Keratinocyte (primary cell): ENCODE measurements around the gene IWS1. TPM values are rescaled to one million over a fixed set of nuclear protein-coding genes. Genes with fewer than 3 reads are reported as not detected.

Experiments
- DNase-seq: peaks from one replicate; pipeline ENCODE4 v3.0.0-alpha.2; 2011; ENCODE audit warnings: low read depth, missing footprints, low spot score
- FAIRE-seq: peaks from 2 replicates; lab custom pipeline; 2011; peaks lifted over from hg19 to GRCh38; lab: Jason Lieb, UNC
- H2AFZ ChIP-seq: 2 replicates; pipeline ENCODE4 v1.6.0; 2012; ENCODE audit warnings: low read length, control low read depth, inconsistent platforms; ENCODE audit not compliant: control insufficient read depth
- H3K27ac ChIP-seq: 2 replicates; pipeline ENCODE4 v1.5.1; 2011; ENCODE audit warnings: low read length; ENCODE audit not compliant: control insufficient read depth, insufficient read depth
- H3K27me3 ChIP-seq: 3 replicates; pipeline ENCODE4 v1.6.0; 2011; ENCODE audit warnings: low read length; ENCODE audit not compliant: control insufficient read depth, insufficient read depth; ENCODE audit errors: extremely low read depth
- H3K36me3 ChIP-seq, 2 experiments: 2 replicates in 1 of 2; 3 replicates in 1 of 2; pipeline ENCODE4 v1.5.1; 2011; ENCODE audit warnings: low read length in 2 of 2, mild to moderate bottlenecking in 1 of 2; ENCODE audit not compliant: control insufficient read depth in 2 of 2, insufficient read depth in 2 of 2; ENCODE audit errors: extremely low read depth in 1 of 2
- H3K4me1 ChIP-seq: 3 replicates; pipeline ENCODE4 v1.5.1; 2011; ENCODE audit warnings: low read length; ENCODE audit not compliant: control insufficient read depth, insufficient read depth; ENCODE audit errors: extremely low read depth
- H3K4me2 ChIP-seq: 3 replicates; pipeline ENCODE4 v1.6.0; 2011; ENCODE audit warnings: low read depth, low read length; ENCODE audit not compliant: control insufficient read depth, insufficient read depth; ENCODE audit errors: extremely low read depth
- H3K4me3 ChIP-seq, 3 experiments: fragments of 200-600 bp in 1 of 3; sonication (generic) in 1 of 3; 2 replicates in 2 of 3; 3 replicates in 1 of 3; pipeline ENCODE4 v1.5.1; 2011 to 2016; ENCODE audit warnings: low read length in 3 of 3, mild to moderate bottlenecking in 3 of 3, control low read depth in 2 of 3, inconsistent platforms in 1 of 3, low read depth in 1 of 3, mixed read lengths in 1 of 3, mixed run types in 1 of 3, moderate library complexity in 1 of 3; ENCODE audit not compliant: control insufficient read depth in 2 of 3, insufficient read depth in 2 of 3; ENCODE audit errors: extremely low read depth in 1 of 3
- H3K79me2 ChIP-seq: 2 replicates; pipeline ENCODE4 v1.6.0; 2012; ENCODE audit warnings: low read length; ENCODE audit not compliant: control insufficient read depth, insufficient read depth
- H3K9ac ChIP-seq: 3 replicates; pipeline ENCODE4 v1.6.0; 2011; ENCODE audit warnings: low read length; ENCODE audit not compliant: control insufficient read depth, insufficient read depth; ENCODE audit errors: extremely low read depth
- H3K9me1 ChIP-seq: 3 replicates; pipeline ENCODE4 v1.6.0; 2011; ENCODE audit warnings: low read length; ENCODE audit not compliant: control insufficient read depth, insufficient read depth; ENCODE audit errors: extremely low read depth
- H3K9me3 ChIP-seq: 2 replicates; pipeline ENCODE4 v1.5.1; 2012; ENCODE audit warnings: low read depth, low read length; ENCODE audit not compliant: control insufficient read depth
- H4K20me1 ChIP-seq: 3 replicates; pipeline ENCODE4 v1.6.0; 2011; ENCODE audit warnings: low read length; ENCODE audit not compliant: control insufficient read depth, insufficient read depth; ENCODE audit errors: extremely low read depth
- EZH2 ChIP-seq: IDR thresholded peaks from one replicate; pipeline ENCODE4 v1.6.1; 2012; ENCODE audit warnings: inconsistent platforms, mild to moderate bottlenecking, low read length, moderate library complexity
- dilution Hi-C: fragments of 300-500 bp; cut with MboI; formaldehyde crosslinking; loops from one replicate; pipeline ENCODE4 v1.7.0; 2020; ENCODE audit warnings: low sequenced_read_pairs; ENCODE audit not compliant: extremely low pct_ligation_motif_present
- polyA plus RNA-seq, 5 experiments: library from polyadenylated mRNA; depleted of rRNA in 3 of 5; stranded (reverse) in 3 of 5; stranded (forward) in 1 of 5; unstranded in 1 of 5; fragments of >200 nt; gene quantifications; 1 replicate in 1 of 5; 2 replicates in 3 of 5; 3 replicates in 1 of 5; pipeline versions ENCODE4 v1.2.1 to v1.2.3, GENCODE V29; 2011 to 2012; ENCODE audit warnings: missing spikeins in 2 of 5, low read depth in 1 of 5, low replicate concordance in 1 of 5
- TF ChIP-seq, protein P1 (sequence below), 3 experiments: IDR thresholded peaks in 1 of 3; conservative IDR thresholded peaks in 1 of 3; optimal IDR thresholded peaks in 1 of 3; 2 replicates in 2 of 3; 3 replicates in 1 of 3; pipeline versions ENCODE3 to v1.5.1; 2011; ENCODE audit warnings: low read length in 3 of 3, mild to moderate bottlenecking in 3 of 3, moderate library complexity in 2 of 3, control low read depth in 1 of 3, inconsistent platforms in 1 of 3; ENCODE audit not compliant: insufficient read depth in 2 of 3; ENCODE audit errors: extremely low read depth in 1 of 3

Gene IWS1
- polyA plus RNA-seq, 1 donor (not counting 4 experiments of a cell fraction or from before 2014, with no cell fraction given): 52.0 TPM

DNA sequence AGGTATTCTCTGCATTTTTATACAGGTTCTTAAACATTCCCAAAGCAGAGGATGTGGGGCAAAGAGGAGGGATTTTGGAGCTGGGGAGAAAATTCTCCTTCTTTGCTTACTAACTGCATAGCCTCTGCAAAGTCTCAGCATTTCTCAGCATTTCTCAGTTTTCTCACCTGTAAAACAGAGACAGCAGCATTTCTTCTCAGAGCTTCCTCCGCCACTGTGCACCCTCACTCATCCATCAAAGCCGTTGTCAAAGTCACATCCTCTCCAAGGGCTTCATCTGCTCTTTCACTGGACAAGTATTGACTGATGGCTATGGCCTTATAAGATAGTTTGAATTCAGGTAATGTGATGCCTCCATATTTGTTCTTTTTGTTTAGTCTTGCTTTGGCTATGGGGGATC lies 26.6 kb upstream of the IWS1 start:
- H3K4me1 ChIP-seq: no peaks in the 10 kb centered on the region
- H3K4me3 ChIP-seq: no peak overlapping the region
- no peak overlapping the region for H3K27ac ChIP-seq
- no peaks in the 10 kb centered on the region for H4K20me1 ChIP-seq
- dilution Hi-C loops: no loop called here
- peaks cover 10% of the 10 kb centered on the region for H3K27me3 ChIP-seq
- no peaks in the 10 kb centered on the region for H3K36me3 ChIP-seq
- H3K9ac ChIP-seq: no peak overlapping the region
- no peaks in the 10 kb centered on the region for H3K9me3 ChIP-seq
- no peak overlapping the region for H2AFZ ChIP-seq
- no peaks in the 10 kb centered on the region for H3K79me2 ChIP-seq
- TF ChIP-seq, protein P1, sequence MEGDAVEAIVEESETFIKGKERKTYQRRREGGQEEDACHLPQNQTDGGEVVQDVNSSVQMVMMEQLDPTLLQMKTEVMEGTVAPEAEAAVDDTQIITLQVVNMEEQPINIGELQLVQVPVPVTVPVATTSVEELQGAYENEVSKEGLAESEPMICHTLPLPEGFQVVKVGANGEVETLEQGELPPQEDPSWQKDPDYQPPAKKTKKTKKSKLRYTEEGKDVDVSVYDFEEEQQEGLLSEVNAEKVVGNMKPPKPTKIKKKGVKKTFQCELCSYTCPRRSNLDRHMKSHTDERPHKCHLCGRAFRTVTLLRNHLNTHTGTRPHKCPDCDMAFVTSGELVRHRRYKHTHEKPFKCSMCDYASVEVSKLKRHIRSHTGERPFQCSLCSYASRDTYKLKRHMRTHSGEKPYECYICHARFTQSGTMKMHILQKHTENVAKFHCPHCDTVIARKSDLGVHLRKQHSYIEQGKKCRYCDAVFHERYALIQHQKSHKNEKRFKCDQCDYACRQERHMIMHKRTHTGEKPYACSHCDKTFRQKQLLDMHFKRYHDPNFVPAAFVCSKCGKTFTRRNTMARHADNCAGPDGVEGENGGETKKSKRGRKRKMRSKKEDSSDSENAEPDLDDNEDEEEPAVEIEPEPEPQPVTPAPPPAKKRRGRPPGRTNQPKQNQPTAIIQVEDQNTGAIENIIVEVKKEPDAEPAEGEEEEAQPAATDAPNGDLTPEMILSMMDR (optimal IDR thresholded peaks at IDR 0.05 in 1 of 3, IDR thresholded peaks at IDR 0.05 in 1 of 3, conservative IDR thresholded peaks at IDR 0.05 in 1 of 3; ENCODE audit: extremely low read depth in 1 of 3, insufficient read depth in 2 of 3, low read length in 3 of 3): no peak
- no peak for TF ChIP-seq EZH2
- no peak for FAIRE-seq
- no peaks in the 10 kb centered on the region for H3K9me1 ChIP-seq
- no peak overlapping the region for H3K4me2 ChIP-seq
- no peak for DNase-seq

DNA sequence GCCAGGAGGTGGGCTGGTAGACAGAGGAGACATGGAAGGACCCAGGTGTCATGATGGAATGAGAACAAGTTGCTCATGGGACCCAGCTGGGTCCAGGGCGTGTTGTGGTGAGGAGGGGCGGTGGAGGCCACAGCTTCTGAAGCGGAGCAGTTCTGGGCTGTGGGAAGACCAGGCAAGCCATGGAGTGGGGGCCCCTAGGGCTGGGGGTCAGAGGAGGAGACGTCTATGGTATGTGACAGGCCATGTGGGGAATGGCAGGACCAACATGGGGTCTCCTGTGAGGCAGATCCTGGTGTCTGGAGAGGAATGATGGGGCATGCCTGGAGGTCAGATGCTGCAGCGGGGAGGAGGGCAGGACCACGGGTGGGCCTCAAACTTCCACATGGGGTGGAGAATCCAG lies 26.0 kb upstream of the IWS1 start:
- Histone ChIP-seq H3K9me1 (no peaks in the 10 kb centered on the region), H3K27me3 (peaks cover 10% of the 10 kb centered on the region), H3K4me3 (no peak overlapping the region), H4K20me1 (no peaks in the 10 kb centered on the region), H3K27ac (no peak overlapping the region), H3K4me1 (no peaks in the 10 kb centered on the region), H3K9me3 (no peaks in the 10 kb centered on the region), H2AFZ (no peak overlapping the region), H3K9ac (no peak overlapping the region), H3K36me3 (no peaks in the 10 kb centered on the region), H3K79me2 (no peaks in the 10 kb centered on the region), H3K4me2 (no peak overlapping the region)
- FAIRE-seq: no peak
- TF ChIP-seq EZH2: no peak
- TF ChIP-seq, protein P1 (optimal IDR thresholded peaks at IDR 0.05 in 1 of 3, IDR thresholded peaks at IDR 0.05 in 1 of 3, conservative IDR thresholded peaks at IDR 0.05 in 1 of 3; ENCODE audit: extremely low read depth in 1 of 3, insufficient read depth in 2 of 3, low read length in 3 of 3): no peak
- dilution Hi-C loops: no loop called here
- no peak for DNase-seq
